ENCODE results near the gene SH2B3.
A peak's percentile ranks its signal among the peaks of the same experiment; 100 is the strongest.
"Not testable (repeated sequence)": the region's sequence is repeated elsewhere in the genome, so short reads cannot be mapped to it uniquely, and the experiment has no call there.

SH2B3 gene

GRCh38 chr12:111445726-111446581 is 40.2 kb downstream of the SH2B3 start:
- DNase-seq, result no peak

GRCh38 chr12:111446631-111447570 is 41.2 kb downstream of the SH2B3 start:
- DNase-seq, result no peak

DNA sequence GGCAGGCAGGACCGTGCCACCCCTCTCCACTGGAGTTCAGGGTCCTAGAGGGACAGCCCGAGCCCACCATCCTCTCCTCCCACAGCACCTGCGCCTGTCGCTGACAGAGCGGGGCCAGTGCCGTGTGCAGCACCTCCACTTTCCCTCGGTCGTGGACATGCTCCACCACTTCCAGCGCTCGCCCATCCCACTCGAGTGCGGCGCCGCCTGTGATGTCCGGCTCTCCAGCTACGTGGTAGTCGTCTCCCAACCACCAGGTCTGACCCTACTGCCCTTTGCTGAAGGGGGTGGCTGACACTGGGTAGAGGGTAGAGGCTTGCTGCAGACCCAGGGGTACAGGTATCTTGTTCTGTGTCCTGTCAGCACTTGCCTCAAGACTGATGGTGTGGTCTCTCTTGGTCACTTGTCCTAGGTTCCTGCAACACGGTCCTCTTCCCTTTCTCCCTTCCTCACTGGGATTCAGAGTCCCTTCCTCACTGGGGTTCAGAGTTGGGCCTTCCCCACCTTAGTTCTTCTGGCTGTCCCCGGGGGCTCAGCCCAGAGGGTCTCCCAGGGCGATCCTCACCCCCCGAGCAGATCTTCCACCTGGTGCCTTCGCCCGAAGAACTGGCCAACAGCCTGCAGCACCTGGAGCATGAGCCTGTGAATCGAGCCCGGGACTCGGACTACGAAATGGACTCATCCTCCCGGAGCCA is 42.0 kb downstream of the SH2B3 start:
- no peak for DNase-seq

DNA sequence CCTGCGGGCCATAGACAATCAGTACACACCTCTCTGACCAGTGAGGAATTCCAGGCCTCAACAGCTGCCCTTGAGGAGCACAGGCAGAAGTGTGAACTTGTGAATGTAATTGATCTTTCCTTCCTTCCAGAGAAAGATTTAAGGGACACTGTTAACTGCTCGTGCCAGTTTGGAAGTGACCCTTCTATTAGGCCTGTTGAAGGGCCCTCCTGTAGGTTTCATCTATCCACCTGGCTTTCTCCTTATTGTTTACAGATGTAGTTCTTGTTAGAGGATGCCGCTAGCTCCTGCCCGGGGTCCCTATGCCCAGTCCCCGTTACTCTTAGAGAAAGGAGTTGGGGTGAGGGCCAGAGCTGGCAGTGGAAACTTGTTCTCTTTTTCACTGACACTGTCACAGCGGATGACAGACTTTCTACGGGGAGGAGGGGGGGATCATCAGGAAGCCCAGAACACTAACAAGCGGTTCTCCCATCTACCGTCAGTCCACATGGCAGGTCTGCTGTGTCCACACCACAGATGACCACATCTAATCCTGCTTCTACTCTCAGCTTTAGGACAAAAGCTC is 42.6 kb downstream of the SH2B3 start:
- no peak for DNase-seq

- DNase-seq, result no peak
Measured at GRCh38 chr12:111448846-111449790, 43.4 kb downstream of the SH2B3 start.

DNA sequence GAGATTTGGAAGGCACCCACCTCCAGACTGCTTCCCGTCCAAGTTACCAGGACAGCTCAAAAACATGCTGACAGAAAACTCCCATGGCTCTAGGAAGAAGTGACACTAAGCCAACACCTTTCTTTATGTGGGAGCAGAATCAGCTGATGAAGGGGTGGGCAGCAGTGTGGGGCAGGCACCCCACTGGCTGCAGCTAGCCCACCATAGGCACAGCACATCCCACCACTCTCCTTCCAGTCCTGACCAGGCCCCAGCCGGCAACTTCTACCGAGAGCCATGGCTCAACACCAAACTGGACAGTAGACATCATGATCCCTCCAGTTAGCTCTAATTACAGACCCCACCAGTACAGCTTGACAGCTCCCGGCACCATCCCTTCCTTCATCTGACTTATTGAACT is 45.0 kb downstream of the SH2B3 start:
- DNase-seq, result no peak

- no peak for DNase-seq
Measured at GRCh38 chr12:111451232-111451631, 45.5 kb downstream of the SH2B3 start.

GRCh38 chr12:111451649-111452129 is 46.0 kb downstream of the SH2B3 start:
- DNase-seq, result peak; percentile 22

DNA sequence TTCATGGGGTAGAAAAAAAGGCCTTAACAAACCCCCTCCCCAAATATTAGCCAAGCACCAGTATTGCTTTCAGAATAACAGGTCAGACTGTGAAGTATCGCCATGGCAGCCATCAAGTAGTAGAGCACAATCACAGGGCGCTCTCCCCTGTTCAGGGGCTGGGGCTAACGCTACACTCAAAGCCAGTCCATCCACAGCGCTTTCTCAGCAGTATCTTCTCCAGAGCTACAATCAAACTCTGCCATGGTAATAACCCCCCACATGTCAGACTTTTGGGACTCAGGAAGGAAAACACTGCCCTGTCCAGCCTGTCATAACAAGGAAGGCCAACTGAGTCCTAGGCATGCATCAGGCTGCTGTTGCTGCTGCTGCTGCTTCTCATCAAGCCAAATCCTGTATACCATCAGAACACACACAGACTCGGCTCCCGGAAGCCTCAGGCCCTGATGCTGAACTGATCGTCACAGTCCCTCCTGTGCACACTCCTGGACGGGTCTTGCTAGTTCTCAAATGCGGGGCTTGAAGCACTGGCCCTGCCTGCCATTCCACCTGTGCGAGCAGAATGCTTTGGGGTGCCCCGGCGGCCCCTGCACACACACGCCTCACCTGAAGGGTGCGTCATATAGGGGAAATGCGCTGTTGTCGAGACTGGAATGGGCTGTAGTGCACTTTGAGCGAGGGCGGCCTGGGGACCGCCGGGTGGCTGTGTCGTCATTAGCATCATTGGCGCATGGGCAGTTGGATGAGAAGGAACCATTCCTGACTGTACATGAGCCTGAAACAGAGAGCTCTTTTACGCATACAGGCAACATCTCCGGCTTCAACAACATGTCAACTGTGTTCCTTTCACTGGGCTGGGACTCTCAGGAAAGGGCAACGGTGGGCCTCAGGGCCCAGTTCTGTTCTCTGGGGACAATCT is 47.6 kb downstream of the SH2B3 start:
- DNase-seq, result no peak

GRCh38 chr12:111454311-111454710 is 48.6 kb downstream of the SH2B3 start:
- DNase-seq, result no peak

- DNase-seq, result no peak
Measured at GRCh38 chr12:111454716-111455447, 49.2 kb downstream of the SH2B3 start.

DNA sequence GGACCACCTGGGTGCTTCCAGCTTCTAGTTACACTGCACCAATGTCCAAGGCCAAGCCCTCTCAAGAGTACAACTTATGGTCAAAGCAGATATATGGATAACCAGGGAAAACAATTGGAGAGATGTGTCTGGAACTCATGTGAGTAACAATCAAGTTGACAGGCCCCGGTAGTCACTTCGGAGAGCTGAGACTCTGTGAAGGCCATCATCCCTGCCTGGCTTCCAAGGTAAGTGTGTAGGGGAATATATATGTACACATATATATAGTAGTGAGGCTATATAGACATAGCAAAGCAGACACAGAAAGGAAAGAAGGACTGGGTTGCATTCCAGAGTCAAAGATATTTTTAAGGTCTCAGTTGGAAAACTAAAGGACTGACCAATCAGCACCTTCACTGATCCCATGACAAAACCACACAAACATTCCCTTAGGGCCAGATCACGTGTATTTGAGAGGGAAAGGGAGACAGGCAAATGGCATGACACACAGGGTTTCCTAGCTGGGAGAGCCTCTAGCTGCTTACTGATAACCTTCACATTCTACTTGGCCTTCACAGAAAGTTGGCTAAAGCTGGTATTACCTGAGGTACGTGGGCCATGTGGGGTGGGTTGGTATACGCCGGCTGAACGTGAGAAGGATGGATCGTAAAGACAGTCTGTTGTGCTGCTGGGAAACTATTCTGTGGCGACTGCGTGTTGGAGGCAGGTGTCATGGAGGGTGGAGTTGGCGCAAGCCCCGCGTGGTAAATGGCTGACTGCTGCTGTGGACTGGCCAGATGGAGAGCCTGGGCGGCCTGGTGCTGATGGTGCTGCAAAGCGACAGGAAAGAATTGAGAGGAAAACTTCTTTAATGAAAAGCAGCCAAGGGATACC is 50.0 kb downstream of the SH2B3 start:
- DNase-seq, result no peak

DNA sequence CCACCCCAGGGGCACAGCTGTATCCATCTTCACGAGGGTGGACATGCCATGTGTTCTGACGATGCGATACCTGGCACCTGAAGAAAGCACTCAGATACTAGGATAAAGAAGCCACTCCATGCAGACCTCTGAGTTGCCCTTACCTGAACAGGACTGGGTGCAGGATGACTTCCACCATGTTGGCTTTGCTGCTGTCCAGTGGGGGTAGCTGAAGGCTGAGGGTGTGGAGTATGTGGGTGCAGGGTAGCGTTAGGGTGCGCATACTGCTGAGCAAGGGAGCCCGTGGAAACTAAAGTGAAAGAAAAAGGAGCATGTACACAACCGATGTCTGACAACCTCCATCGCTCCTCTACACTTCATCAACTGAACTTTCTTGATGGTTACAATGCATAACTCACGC is 51.3 kb downstream of the SH2B3 start:
- no peak for DNase-seq

- no peak for DNase-seq
Measured at GRCh38 chr12:111457577-111457976, 51.9 kb downstream of the SH2B3 start.

DNA sequence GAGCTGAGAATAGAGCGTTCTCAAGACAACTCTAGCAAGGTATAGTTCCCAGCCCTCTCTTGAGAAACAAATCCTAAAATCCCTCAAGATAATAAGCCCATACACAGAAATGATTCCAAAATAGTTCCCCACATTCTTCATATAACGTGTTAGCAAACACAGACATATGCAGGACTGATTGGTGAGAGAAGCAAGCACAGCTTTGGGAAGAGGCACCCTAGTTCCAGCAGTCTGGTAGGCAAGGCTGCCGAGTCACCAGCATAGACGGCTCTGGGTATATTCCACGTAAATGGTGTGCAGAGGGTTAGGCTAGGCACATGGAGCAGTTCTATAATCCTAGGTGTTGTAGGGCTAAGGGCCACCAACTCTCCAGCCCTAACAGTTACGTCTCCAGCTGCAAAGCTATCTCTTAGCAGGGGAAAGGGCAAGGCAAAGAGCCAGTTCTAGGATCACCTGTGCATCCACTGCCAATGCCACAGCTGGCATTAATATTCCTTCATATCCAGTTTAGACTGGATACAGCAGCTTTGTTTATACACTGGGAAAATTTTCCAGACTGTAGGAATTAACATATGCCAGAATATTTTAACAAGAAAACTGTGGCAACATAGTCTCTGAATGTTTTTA is 52.9 kb downstream of the SH2B3 start:
- DNase-seq, result no peak

- not testable (repeated sequence) for DNase-seq
Measured at GRCh38 chr12:111460111-111460510, 54.4 kb downstream of the SH2B3 start.

DNA sequence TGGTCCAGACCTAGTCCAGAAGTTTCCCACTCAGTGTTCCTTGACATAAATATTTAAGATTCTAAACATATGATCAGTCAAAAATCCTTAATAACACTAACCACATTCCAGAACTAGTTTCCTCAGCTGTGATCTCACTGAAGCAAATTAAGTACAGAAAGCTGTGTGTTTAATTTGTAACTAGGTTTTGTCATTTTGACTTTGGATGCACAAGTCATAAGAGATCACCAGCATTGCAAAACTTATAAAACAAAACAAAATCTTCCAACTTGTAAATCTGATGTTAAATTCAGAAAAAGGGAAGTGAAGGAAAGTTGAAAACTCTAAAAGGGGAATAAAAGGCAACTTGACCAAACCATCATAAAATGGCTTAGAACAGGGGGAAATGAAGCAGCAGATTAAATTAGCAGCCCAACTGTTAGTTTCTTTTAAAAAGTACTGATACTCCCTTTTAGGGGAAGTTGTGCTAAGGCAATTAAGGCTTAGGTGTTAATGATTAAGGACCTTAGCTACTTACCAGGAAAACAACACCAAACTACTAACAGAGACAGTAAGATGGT is 56.6 kb downstream of the SH2B3 start:
- DNase-seq, result no peak

Measured in CD4-positive, alpha-beta T cell treated with Interleukin-6 for 4 hours (primary cell).